Tibial artery (tissue), 4 donors: ENCODE data around the gene GIN1.
"Not testable (repeated sequence)": the region's sequence is repeated elsewhere in the genome, so short reads cannot be mapped to it uniquely, and the experiment has no call there.

Experiments
- DNase-seq, 2 donors: peaks; one replicate each; pipeline ENCODE4 v3.0.0-alpha.2; 2019
- H3K27ac ChIP-seq, 2 donors: fragments of 200-600 bp; sonication (generic) in 1 of 2; 1 replicate in 1 of 2; 2 replicates in 1 of 2; pipeline ENCODE4 v1.5.1; 2018 to 2019; ENCODE audit warnings: mild to moderate bottlenecking in 1 of 2
- H3K27me3 ChIP-seq, 2 donors: fragments of 200-600 bp; sonication (generic) in 1 of 2; one replicate each; pipeline versions ENCODE4 v1.5.1 to v1.6.0; 2016 to 2019
- H3K36me3 ChIP-seq, 3 donors: fragments of 200-600 bp; sonication (generic) in 2 of 3; one replicate each; pipeline ENCODE4 v1.5.1; 2016 to 2019; ENCODE audit warnings: mild to moderate bottlenecking in 2 of 3
- H3K4me1 ChIP-seq, 4 donors: fragments of 200-600 bp; sonication (generic) in 2 of 4; 1 replicate in 3 of 4; 2 replicates in 1 of 4; pipeline ENCODE4 v1.5.1; 2016 to 2019
- H3K4me3 ChIP-seq, 2 donors: fragments of 200-600 bp; sonication (generic) in 1 of 2; 1 replicate in 1 of 2; 2 replicates in 1 of 2; pipeline ENCODE4 v1.5.1; 2018 to 2019; ENCODE audit warnings: mild to moderate bottlenecking in 2 of 2
- H3K9me3 ChIP-seq, 3 donors: fragments of 200-600 bp; sonication (generic) in 1 of 3; one replicate each; pipeline ENCODE4 v1.5.1; 2016 to 2019
- CTCF ChIP-seq, 2 experiments: fragments of 200-600 bp in 1 of 2; fragments of 450-650 bp in 1 of 2; IDR thresholded peaks; one replicate each; pipeline ENCODE4 v1.5.1; 2017 to 2019; ENCODE audit warnings: antibody characterized with exemption in 2 of 2, mild to moderate bottlenecking in 1 of 2, moderate library complexity in 1 of 2
- intact Hi-C: fragments of 100-400 bp; cut with DNase I; formaldehyde crosslinking; loops from one replicate; pipeline ENCODE4 v1.15.0; 2023; ENCODE audit warnings: low total_unique reads

Gene GIN1

GRCh38 chr5:103059525-103059924 lies 60.4 kb downstream of the GIN1 start:
- intact Hi-C loops: no loop called here
- Histone ChIP-seq H3K36me3 (no peaks in the 10 kb centered on the region), H3K27me3 (no peaks in the 10 kb centered on the region), H3K4me1 (no peaks in the 10 kb centered on the region), H3K9me3 (no peaks in the 10 kb centered on the region), H3K27ac (no peak overlapping the region), H3K4me3 (no peak overlapping the region)
- TF ChIP-seq CTCF (IDR thresholded peaks at IDR 0.05): no peak
- DNase-seq: no peak

GRCh38 chr5:103057208-103058130 lies 62.5 kb downstream of the GIN1 start:
- H3K4me3 ChIP-seq: no peak overlapping the region
- no peak for DNase-seq
- intact Hi-C loops: no loop called here
- no peaks in the 10 kb centered on the region for H3K27me3 ChIP-seq
- H3K4me1 ChIP-seq: no peaks in the 10 kb centered on the region
- no peaks in the 10 kb centered on the region for H3K9me3 ChIP-seq
- no peak overlapping the region for H3K27ac ChIP-seq
- H3K36me3 ChIP-seq: no peaks in the 10 kb centered on the region
- no peak for TF ChIP-seq CTCF (IDR thresholded peaks at IDR 0.05)

GRCh38 chr5:103046706-103047105 lies 73.2 kb downstream of the GIN1 start:
- H3K27ac ChIP-seq: not testable (repeated sequence)

GRCh38 chr5:103041071-103041676 lies 78.8 kb downstream of the GIN1 start:
- intact Hi-C loops: loop anchor here (5.0 kb wide), 2 partner anchors 359 to 459 kb away; no protein-coding TSS in a partner anchor
- Histone ChIP-seq H3K27me3 (no peaks in the 10 kb centered on the region), H3K4me3 (no peak overlapping the region), H3K27ac (no peak overlapping the region), H3K36me3 (no peaks in the 10 kb centered on the region), H3K9me3 (no peaks in the 10 kb centered on the region), H3K4me1 (peaks cover 0 to 3% (median 1%) of the 10 kb centered on the region in 4 donors)
- no peak for DNase-seq
- TF ChIP-seq CTCF (IDR thresholded peaks at IDR 0.05): peak; percentile 67 to 76

More at GRCh38 chr5:103046706-103047105, 73.2 kb downstream of the GIN1 start:
- DNase-seq, H3K4me3 ChIP-seq, H3K9me3 ChIP-seq, H3K4me1 ChIP-seq, H3K27me3 ChIP-seq, H3K36me3 ChIP-seq, intact Hi-C loops: not testable (repeated sequence)

- DNase-seq: no peak
- Histone ChIP-seq H3K4me3 (no peak overlapping the region), H3K9me3 (no peaks in the 10 kb centered on the region), H3K36me3 (peaks cover under 1 to 3% (median 1%) of the 10 kb centered on the region in 3 donors), H3K4me1 (peaks cover 0 to 3% (median 1%) of the 10 kb centered on the region in 4 donors), H3K27me3 (no peaks in the 10 kb centered on the region), H3K27ac (no peak overlapping the region)
- intact Hi-C loops: loop anchor here (5.0 kb wide), 1 partner anchor 256 kb away; no protein-coding TSS in a partner anchor
- TF ChIP-seq CTCF (IDR thresholded peaks at IDR 0.05): no peak
Measured at GRCh38 chr5:103037673-103038455, 82.1 kb downstream of the GIN1 start.
